Vagina (tissue), 2 donors: ENCODE results near the gene ARPIN. TPM values are rescaled to one million over a fixed set of nuclear protein-coding genes. Genes with fewer than 3 reads are reported as not detected.
"Not testable (repeated sequence)": the region's sequence is repeated elsewhere in the genome, so short reads cannot be mapped to it uniquely, and the experiment has no call there.

Source experiments
- DNase-seq, 2 donors: peaks; one replicate each; pipeline ENCODE4 v3.0.0-alpha.2; 2017; ENCODE audit errors: extremely low spot score in 2 of 2
- H3K27ac ChIP-seq: fragments of 200-600 bp; sonication (generic); one replicate; pipeline ENCODE4 v1.5.1; 2019
- H3K27me3 ChIP-seq: fragments of 200-600 bp; sonication (generic); one replicate; pipeline ENCODE4 v1.5.1; 2019
- H3K36me3 ChIP-seq, 2 donors: fragments of 200-600 bp; sonication (generic); one replicate each; pipeline ENCODE4 v1.5.1; 2017 to 2019
- H3K4me1 ChIP-seq: fragments of 200-600 bp; sonication (generic); one replicate; pipeline ENCODE4 v1.5.1; 2019
- H3K4me3 ChIP-seq, 2 donors: fragments of 200-600 bp; sonication (generic); 1 replicate in 1 of 2; 2 replicates in 1 of 2; pipeline ENCODE4 v1.5.1; 2016 to 2019
- H3K9me3 ChIP-seq: fragments of 200-600 bp; sonication (generic); one replicate; pipeline ENCODE4 v1.5.1; 2019
- POLR2A ChIP-seq, 2 donors: fragments of 450-650 bp; IDR thresholded peaks; one replicate each; pipeline ENCODE4 v1.6.1; 2017; ENCODE audit warnings: antibody characterized with exemption in 2 of 2, mild to moderate bottlenecking in 2 of 2, moderate library complexity in 2 of 2
- POLR2AphosphoS5 ChIP-seq, 2 donors: sonication (generic); formaldehyde crosslinking; IDR thresholded peaks; one replicate each; pipeline ENCODE4 v1.9.0; 2017; ENCODE audit warnings: antibody characterized with exemption in 2 of 2, mild to moderate bottlenecking in 2 of 2, low read depth in 1 of 2; ENCODE audit not compliant: insufficient read depth in 1 of 2
- intact Hi-C: fragments of 100-400 bp; cut with DNase I; formaldehyde crosslinking; loops from one replicate; pipeline ENCODE4 v1.15.1; 2023
- total RNA-seq: library from RNA; depleted of rRNA; stranded (reverse); fragments of >200 nt; gene quantifications from one replicate; pipeline ENCODE4 v1.2.3, GENCODE V29; 2016
- TF ChIP-seq, protein P1 (sequence below), 3 experiments: fragments of 450-650 bp in 2 of 3; fragments of 200-600 bp in 1 of 3; sonication (generic) in 1 of 3; IDR thresholded peaks; one replicate each; pipeline ENCODE4 v1.5.1; 2017 to 2019; ENCODE audit warnings: antibody characterized with exemption in 3 of 3, mild to moderate bottlenecking in 2 of 3, moderate library complexity in 2 of 3

ARPIN gene
- total RNA-seq, 1 donor from 2014 or later, result 20.1 TPM

DNA sequence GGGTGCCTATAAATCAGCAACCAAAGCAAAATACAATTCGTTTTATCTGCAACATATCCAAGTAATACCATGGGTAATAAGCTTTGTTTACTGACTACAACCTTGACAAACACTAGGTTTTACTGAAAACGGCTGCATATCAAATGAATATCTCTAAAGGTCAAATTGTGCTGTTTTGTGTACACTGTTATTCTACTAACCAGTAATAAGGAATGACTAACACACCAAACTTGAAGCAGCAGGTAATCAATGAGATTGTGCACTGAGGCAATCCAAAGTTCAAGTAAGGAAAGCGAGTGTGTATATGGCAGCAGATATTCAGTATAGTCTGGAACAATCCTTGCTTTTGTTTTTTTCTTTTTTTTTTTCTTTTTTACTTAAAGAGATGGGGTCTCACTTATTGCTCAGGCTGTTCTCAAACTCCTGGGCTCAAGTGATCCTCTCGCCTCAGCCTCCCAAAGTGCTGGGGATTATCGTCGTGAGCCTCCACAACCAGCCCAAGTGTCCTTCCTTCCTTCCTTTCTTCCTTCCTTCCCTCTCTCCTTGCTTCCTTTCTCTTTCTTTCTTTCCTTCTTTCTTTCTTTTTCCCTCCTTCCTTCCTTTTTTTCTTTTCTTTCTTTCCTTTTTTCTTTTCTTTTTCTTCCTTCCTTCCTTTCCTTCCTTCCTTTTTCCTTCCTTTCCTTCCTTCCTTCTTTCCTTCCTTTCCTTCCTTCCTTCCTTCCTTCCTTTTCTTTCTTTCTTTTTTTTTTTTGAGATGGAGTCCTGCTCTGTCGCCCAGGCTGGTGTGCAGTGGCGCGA is 53.9 kb downstream of the ARPIN start:
- intact Hi-C loops, result no loop called here
- Histone ChIP-seq H3K27me3 (no peaks in the 10 kb centered on the region), H3K4me3 (no peak overlapping the region), H3K4me1 (no peaks in the 10 kb centered on the region), H3K27ac (no peak overlapping the region), H3K36me3 (peaks cover 0 to 26% of the 10 kb centered on the region in 2 donors), H3K9me3 (no peaks in the 10 kb centered on the region)
- DNase-seq, result no peak
- TF ChIP-seq POLR2A (IDR thresholded peaks at IDR 0.05), result no peak
- TF ChIP-seq, protein P1, sequence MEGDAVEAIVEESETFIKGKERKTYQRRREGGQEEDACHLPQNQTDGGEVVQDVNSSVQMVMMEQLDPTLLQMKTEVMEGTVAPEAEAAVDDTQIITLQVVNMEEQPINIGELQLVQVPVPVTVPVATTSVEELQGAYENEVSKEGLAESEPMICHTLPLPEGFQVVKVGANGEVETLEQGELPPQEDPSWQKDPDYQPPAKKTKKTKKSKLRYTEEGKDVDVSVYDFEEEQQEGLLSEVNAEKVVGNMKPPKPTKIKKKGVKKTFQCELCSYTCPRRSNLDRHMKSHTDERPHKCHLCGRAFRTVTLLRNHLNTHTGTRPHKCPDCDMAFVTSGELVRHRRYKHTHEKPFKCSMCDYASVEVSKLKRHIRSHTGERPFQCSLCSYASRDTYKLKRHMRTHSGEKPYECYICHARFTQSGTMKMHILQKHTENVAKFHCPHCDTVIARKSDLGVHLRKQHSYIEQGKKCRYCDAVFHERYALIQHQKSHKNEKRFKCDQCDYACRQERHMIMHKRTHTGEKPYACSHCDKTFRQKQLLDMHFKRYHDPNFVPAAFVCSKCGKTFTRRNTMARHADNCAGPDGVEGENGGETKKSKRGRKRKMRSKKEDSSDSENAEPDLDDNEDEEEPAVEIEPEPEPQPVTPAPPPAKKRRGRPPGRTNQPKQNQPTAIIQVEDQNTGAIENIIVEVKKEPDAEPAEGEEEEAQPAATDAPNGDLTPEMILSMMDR (IDR thresholded peaks at IDR 0.05), result no peak
- TF ChIP-seq POLR2AphosphoS5 (IDR thresholded peaks at IDR 0.05; ENCODE audit: insufficient read depth in 1 of 2, low read depth in 1 of 2), result no peak

DNA sequence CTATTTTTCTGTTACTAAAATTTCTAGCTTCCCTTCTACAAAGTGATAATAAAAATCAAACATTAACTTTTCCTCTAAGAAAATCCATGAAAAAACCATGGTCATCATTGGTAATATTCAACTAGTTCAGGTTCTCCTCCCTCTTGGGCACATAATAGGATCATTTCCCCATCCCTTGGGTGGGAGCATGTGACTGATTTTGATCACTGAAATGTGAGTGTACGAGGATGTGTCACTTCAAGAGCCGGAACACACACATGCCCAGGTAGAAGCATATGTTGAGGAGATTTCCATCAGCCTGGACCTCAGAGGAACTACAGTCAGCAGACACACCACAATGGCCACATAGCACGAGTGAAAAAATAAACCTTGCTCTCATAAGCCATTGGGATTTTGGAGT is 55.1 kb downstream of the ARPIN start:
- H3K4me3 ChIP-seq, result no peak overlapping the region
- intact Hi-C loops, result no loop called here
- no peaks in the 10 kb centered on the region for H3K27me3 ChIP-seq
- no peak for DNase-seq
- H3K36me3 ChIP-seq, result peaks cover 0 to 23% of the 10 kb centered on the region in 2 donors
- H3K27ac ChIP-seq, result no peak overlapping the region
- H3K4me1 ChIP-seq, result no peaks in the 10 kb centered on the region
- H3K9me3 ChIP-seq, result no peaks in the 10 kb centered on the region
- TF ChIP-seq POLR2AphosphoS5 (IDR thresholded peaks at IDR 0.05; ENCODE audit: insufficient read depth in 1 of 2, low read depth in 1 of 2) (no peak), POLR2A (IDR thresholded peaks at IDR 0.05) (no peak)
- TF ChIP-seq, protein P1 (IDR thresholded peaks at IDR 0.05), result no peak

DNA sequence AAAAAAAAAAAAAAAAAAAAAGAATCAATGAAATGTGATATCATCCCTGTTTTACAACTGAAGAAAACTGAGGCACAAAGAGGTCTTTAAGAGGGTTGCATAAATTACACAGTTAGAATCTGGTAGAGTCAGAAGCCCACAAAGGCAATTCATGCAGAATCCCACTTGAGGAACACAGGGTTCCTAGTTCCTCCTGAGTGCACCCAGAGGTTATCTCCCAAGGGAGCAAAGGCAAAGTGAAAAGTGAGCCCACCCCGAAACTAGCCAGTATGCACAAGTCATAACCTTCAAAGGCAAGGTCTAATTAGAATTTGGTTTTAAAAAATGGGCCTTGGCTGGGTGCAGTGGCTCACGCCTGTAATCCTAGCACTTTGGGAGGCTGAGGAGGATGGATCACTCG is 56.8 kb downstream of the ARPIN start:
- no peak for DNase-seq
- Histone ChIP-seq H3K27ac (no peak overlapping the region), H3K4me1 (no peaks in the 10 kb centered on the region), H3K36me3 (peaks cover 0 to 11% of the 10 kb centered on the region in 2 donors), H3K27me3 (no peaks in the 10 kb centered on the region), H3K9me3 (no peaks in the 10 kb centered on the region), H3K4me3 (no peak overlapping the region)
- TF ChIP-seq, protein P1 (IDR thresholded peaks at IDR 0.05), result no peak
- TF ChIP-seq POLR2A (IDR thresholded peaks at IDR 0.05) (no peak), POLR2AphosphoS5 (IDR thresholded peaks at IDR 0.05; ENCODE audit: insufficient read depth in 1 of 2, low read depth in 1 of 2) (no peak)
- intact Hi-C loops, result no loop called here

DNA sequence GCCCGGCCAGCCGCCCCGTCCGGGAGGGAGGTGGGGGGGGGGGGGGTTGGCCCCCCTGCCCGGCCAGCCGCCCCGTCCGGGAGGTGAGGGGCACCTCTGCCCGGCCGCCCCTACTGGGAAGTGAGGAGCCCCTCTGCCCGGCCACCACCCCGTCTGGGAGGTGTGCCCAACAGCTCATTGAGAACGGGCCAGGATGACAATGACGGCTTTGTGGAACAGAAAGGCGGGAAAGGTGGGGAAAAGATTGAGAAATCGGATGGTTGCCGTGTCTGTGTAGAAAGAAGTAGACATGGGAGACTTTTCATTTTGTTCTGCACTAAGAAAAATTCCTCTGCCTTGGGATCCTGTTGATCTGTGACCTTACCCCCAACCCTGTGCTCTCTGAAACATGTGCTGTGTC is 57.9 kb downstream of the ARPIN start:
- not testable (repeated sequence) for H3K4me3 ChIP-seq

DNA sequence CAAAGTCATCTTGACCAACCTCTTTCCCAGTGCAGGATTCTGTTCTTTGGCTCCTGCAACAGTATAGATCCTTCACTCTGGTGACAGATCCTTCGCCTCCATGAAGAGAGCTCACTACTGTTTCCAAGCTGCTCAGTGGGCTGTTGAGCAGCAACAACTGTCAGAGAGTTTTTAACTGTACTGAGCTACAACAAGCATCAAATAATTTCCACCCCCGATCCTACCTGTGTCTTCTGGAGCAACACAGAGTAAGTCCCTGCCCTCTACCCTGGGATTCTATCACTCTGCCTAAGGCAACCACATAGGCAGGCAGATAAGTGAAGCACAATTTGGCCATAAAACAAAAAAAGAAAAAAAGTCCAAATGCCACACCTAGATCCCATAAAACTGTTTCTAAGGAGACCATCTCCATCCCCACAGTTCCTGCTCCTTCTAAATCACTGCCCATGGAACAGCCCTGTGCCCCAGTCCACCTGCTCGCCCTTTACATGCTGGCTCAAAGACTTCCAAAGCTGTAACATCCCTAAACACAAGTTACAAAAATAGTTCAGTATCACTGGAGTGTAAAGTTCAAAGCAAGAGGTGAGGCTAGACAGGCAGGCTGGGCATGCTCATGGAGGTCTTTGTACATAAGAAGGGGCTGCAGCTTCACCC is 60.3 kb downstream of the ARPIN start:
- Histone ChIP-seq H3K27me3 (no peaks in the 10 kb centered on the region), H3K9me3 (no peaks in the 10 kb centered on the region), H3K4me1 (no peaks in the 10 kb centered on the region), H3K27ac (no peak overlapping the region), H3K4me3 (no peak overlapping the region), H3K36me3 (no peaks in the 10 kb centered on the region)
- TF ChIP-seq POLR2A (IDR thresholded peaks at IDR 0.05) (no peak), POLR2AphosphoS5 (IDR thresholded peaks at IDR 0.05; ENCODE audit: insufficient read depth in 1 of 2, low read depth in 1 of 2) (no peak)
- TF ChIP-seq, protein P1 (IDR thresholded peaks at IDR 0.05), result no peak
- intact Hi-C loops, result no loop called here
- DNase-seq, result no peak

More for the DNA sequence above, 57.9 kb downstream of the ARPIN start:
- H3K27me3 ChIP-seq, H3K4me1 ChIP-seq, DNase-seq, intact Hi-C loops, H3K9me3 ChIP-seq, H3K27ac ChIP-seq, H3K36me3 ChIP-seq: not testable (repeated sequence)
